ENCODE data around the gene FHAD1. TPM values are rescaled to one million over a fixed set of nuclear protein-coding genes. Genes with fewer than 3 reads are reported as not detected.

Gene FHAD1
- total RNA-seq, 1 donor from 2014 or later: not detected

DNA sequence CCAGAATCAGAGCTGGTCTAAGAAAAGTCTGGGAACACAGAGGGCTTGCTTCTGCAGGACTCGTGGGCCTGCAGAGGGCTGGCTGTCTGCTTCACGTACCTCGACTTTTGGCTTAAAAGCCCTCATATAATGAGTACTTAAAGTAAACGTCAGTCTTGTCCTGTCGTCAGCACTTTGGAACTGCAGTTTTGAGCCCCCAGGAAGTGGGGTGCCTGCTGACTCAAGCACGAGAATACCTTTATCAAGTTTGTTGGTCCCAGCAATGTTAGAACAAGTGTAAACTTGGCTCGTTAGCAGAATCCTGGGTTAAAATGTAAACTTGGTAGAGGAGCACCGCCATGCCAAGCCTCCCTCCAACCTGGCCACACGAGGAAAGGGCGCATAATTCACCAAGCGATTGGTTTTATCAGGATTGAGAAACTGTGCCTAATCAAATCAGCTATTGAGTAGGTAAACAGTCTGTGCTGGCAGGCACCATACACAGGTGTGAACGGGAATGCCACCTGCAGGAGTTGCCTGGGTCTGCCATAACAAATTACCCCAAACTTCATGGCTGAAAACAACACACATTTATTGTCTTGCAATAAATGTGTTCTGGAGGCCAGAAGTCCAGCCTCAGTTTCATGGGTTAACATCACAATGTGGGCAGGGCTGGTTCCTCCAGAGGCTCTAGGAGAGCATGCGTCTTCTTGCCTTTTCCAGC is 45.0 kb upstream of the FHAD1 start:
- no peak for DNase-seq
- no peak overlapping the region for H3K4me3 Mint-ChIP-seq (ENCODE audit: unreplicated experiment)
- peaks cover 4% of the 10 kb centered on the region for H3K27me3 Mint-ChIP-seq (ENCODE audit: unreplicated experiment)
- H3K27ac Mint-ChIP-seq (ENCODE audit: unreplicated experiment): no peak overlapping the region
- H3K36me3 Mint-ChIP-seq (ENCODE audit: unreplicated experiment): peaks cover 6% of the 10 kb centered on the region
- H3K4me1 Mint-ChIP-seq (ENCODE audit: low read depth, unreplicated experiment): peaks cover 9% of the 10 kb centered on the region
- H3K9me3 Mint-ChIP-seq (ENCODE audit: unreplicated experiment): peaks cover 5% of the 10 kb centered on the region
- TF ChIP-seq, protein P1, sequence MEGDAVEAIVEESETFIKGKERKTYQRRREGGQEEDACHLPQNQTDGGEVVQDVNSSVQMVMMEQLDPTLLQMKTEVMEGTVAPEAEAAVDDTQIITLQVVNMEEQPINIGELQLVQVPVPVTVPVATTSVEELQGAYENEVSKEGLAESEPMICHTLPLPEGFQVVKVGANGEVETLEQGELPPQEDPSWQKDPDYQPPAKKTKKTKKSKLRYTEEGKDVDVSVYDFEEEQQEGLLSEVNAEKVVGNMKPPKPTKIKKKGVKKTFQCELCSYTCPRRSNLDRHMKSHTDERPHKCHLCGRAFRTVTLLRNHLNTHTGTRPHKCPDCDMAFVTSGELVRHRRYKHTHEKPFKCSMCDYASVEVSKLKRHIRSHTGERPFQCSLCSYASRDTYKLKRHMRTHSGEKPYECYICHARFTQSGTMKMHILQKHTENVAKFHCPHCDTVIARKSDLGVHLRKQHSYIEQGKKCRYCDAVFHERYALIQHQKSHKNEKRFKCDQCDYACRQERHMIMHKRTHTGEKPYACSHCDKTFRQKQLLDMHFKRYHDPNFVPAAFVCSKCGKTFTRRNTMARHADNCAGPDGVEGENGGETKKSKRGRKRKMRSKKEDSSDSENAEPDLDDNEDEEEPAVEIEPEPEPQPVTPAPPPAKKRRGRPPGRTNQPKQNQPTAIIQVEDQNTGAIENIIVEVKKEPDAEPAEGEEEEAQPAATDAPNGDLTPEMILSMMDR (IDR thresholded peaks at IDR 0.05; ENCODE audit: partially characterized antibody, unreplicated experiment): no peak

DNA sequence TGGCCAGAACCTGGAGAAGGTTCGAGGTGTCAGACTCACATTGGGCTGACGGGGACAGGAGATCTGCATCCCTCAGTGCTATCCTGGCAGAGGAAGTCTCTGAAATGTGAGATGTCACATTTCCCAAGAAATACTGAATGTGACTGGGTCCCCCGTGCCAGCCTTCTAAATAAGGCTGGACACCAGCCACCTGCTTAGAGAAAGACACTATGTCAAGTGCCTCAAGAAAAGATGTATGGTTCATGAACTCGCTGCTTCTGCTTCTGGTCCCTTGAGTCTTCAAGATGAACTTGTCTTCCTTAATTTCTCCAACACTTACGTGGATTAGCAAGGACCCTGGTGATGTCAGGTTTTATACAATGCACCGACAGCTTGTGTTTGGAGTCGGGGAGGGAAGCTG is 42.1 kb upstream of the FHAD1 start:
- Mint-ChIP-seq H3K4me3 (ENCODE audit: unreplicated experiment) (no peak overlapping the region), H3K27me3 (ENCODE audit: unreplicated experiment) (peaks cover 5% of the 10 kb centered on the region), H3K9me3 (ENCODE audit: unreplicated experiment) (peaks cover 3% of the 10 kb centered on the region), H3K27ac (ENCODE audit: unreplicated experiment) (no peak overlapping the region), H3K4me1 (ENCODE audit: low read depth, unreplicated experiment) (peaks cover 14% of the 10 kb centered on the region), H3K36me3 (ENCODE audit: unreplicated experiment) (peaks cover 6% of the 10 kb centered on the region)
- DNase-seq: no peak
- TF ChIP-seq, protein P1 (IDR thresholded peaks at IDR 0.05; ENCODE audit: partially characterized antibody, unreplicated experiment): no peak

DNA sequence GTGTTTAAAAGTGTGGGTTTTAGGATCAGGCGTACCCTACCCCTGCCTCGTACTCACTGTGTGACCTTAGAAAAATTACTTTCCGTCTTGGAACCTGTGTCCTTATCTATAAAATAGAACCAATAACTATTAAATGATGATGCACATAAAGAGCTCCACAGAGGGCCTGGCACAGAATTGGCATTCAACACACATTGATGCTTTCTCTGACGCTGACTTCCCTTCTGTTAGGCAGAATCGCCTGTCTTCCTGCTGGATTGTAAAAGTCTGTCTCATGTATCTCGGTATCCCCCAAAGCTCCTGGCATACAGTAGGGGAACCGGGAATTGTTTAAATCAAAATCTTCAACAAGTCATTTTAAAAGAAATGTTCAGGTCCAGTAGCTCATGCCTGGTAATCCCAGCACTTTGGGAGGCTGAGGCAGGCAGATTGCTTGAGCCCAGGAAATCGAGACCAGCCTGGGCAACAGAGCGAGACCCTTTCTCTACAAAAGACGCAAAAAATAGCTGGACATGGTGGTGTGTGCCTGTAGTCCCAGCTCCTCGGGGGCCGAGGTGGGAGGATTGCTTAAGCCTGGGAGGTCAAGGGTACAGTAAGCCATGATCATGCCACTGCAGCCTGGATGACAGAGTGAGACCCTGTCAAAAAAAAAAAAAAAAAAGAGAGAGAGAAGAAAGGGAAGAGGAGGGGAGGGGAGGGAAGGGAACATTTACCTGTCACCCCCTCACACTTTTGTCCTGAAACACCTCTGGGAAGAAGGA is 41.3 kb upstream of the FHAD1 start:
- H3K36me3 Mint-ChIP-seq (ENCODE audit: unreplicated experiment): peaks cover 6% of the 10 kb centered on the region
- no peak for DNase-seq
- no peak overlapping the region for H3K4me3 Mint-ChIP-seq (ENCODE audit: unreplicated experiment)
- peaks cover 5% of the 10 kb centered on the region for H3K27me3 Mint-ChIP-seq (ENCODE audit: unreplicated experiment)
- TF ChIP-seq, protein P1 (IDR thresholded peaks at IDR 0.05; ENCODE audit: partially characterized antibody, unreplicated experiment): no peak
- H3K9me3 Mint-ChIP-seq (ENCODE audit: unreplicated experiment): peaks cover 3% of the 10 kb centered on the region
- H3K27ac Mint-ChIP-seq (ENCODE audit: unreplicated experiment): no peak overlapping the region
- H3K4me1 Mint-ChIP-seq (ENCODE audit: low read depth, unreplicated experiment): peaks cover 14% of the 10 kb centered on the region

DNA sequence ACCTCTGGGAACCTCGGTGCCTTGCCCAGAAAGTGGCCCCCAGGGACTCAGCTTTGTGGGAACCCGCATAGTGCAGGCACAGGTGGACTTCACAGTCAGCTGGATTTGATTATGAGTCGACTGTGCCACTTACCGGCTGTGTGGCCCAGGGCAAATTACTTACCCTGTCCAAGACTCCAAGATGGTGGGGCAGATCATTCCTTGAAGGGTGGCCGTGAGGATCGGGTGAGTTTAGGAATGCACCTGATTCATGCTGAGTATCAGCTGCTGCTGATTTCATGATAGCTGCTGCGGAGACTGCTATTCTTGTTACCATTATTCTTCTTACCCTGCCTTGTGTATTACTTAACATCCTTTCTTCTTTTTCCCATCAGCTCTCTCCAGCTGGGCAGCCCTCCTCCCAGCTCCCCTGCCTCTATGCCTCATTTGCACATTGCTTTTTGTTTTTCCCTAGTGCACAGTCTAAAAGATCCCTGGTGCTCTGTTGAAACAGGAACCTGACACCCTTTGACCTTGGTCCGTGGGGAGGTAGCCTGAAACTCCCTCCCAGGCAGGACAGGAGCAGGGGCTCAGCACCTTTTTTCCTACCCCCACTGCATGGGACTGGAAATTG is 40.5 kb upstream of the FHAD1 start:
- DNase-seq: no peak
- Mint-ChIP-seq H3K27me3 (ENCODE audit: unreplicated experiment) (peaks cover 5% of the 10 kb centered on the region), H3K36me3 (ENCODE audit: unreplicated experiment) (peaks cover 6% of the 10 kb centered on the region), H3K4me3 (ENCODE audit: unreplicated experiment) (peak overlapping the region; percentile 25), H3K4me1 (ENCODE audit: low read depth, unreplicated experiment) (peaks cover 14% of the 10 kb centered on the region), H3K9me3 (ENCODE audit: unreplicated experiment) (peaks cover 3% of the 10 kb centered on the region), H3K27ac (ENCODE audit: unreplicated experiment) (no peak overlapping the region)
- TF ChIP-seq, protein P1 (IDR thresholded peaks at IDR 0.05; ENCODE audit: partially characterized antibody, unreplicated experiment): no peak

Measured in glutamatergic neuron (in vitro differentiated cells).